Small intestine (tissue), 7 donors: ENCODE results near the gene RPL22. TPM values are rescaled to one million over a fixed set of nuclear protein-coding genes. Genes with fewer than 3 reads are reported as not detected.
A peak's percentile ranks its signal among the peaks of the same experiment; 100 is the strongest.

ENCODE experiments used
- DNase-seq, 2 donors: peaks; one replicate each; pipeline versions ENCODE4 v3.0.0 to v3.0.0-alpha.2; 2013
- FAIRE-seq: peaks from 2 replicates; lab custom pipeline; 2012; peaks lifted over from hg19 to GRCh38; lab: Jason Lieb, UNC
- H3K27ac ChIP-seq, 3 donors: one replicate each; pipeline ENCODE4 v1.5.1; 2013; ENCODE audit warnings: low read length in 2 of 3, mild to moderate bottlenecking in 2 of 3, control low read depth in 1 of 3, inconsistent platforms in 1 of 3, low read depth in 1 of 3, moderate library complexity in 1 of 3
- H3K27me3 ChIP-seq, 3 donors: one replicate each; pipeline ENCODE4 v1.6.1; 2013; ENCODE audit warnings: low read length in 3 of 3, inconsistent platforms in 1 of 3; ENCODE audit not compliant: control insufficient read depth in 3 of 3, insufficient read depth in 3 of 3
- H3K36me3 ChIP-seq, 3 donors: one replicate each; pipeline ENCODE4 v1.6.1; 2013; ENCODE audit warnings: low read length in 3 of 3, inconsistent platforms in 1 of 3, low read depth in 1 of 3, mild to moderate bottlenecking in 1 of 3, moderate library complexity in 1 of 3; ENCODE audit not compliant: control insufficient read depth in 3 of 3, insufficient read depth in 2 of 3
- H3K4me1 ChIP-seq, 3 donors: one replicate each; pipeline ENCODE4 v1.6.1; 2013; ENCODE audit warnings: low read length in 2 of 3, inconsistent platforms in 1 of 3, low read depth in 1 of 3, mild to moderate bottlenecking in 1 of 3, moderate library complexity in 1 of 3; ENCODE audit not compliant: control insufficient read depth in 3 of 3, insufficient read depth in 2 of 3
- H3K4me3 ChIP-seq, 3 donors: one replicate each; pipeline ENCODE4 v1.5.1; 2013; ENCODE audit warnings: low read length in 3 of 3, control low read depth in 1 of 3, inconsistent platforms in 1 of 3, low read depth in 1 of 3, mild to moderate bottlenecking in 1 of 3, moderate library complexity in 1 of 3
- H3K9me3 ChIP-seq, 2 donors: one replicate each; pipeline ENCODE4 v1.6.1; 2013; ENCODE audit warnings: low read depth in 1 of 2, low read length in 1 of 2; ENCODE audit not compliant: control insufficient read depth in 2 of 2, insufficient read depth in 1 of 2
- WGBS, 3 donors: extraction: QIAGEN DNeasy Blood & Tissue Kit; methylation state at CpG; one replicate each; pipeline ENCODE4 v1.1.7; 2013; 5-methylcytosine and 5-hydroxymethylcytosine counted together
- polyA plus RNA-seq, 4 donors: library from polyadenylated mRNA; stranded (reverse) in 3 of 4; unstranded in 1 of 4; fragments of 200-250 nt in 3 of 4; fragments of 120-200 nt in 1 of 4; gene quantifications; one replicate each; pipeline versions ENCODE4 v1.2.1 to v1.2.3, GENCODE V29; 2013
- donor health status: healthy with polysubstance abuse.
- donor health status: control.
- donor health status: control.
- donor health status: Bipolar disorder and iron deficiency.
- donor health status: healthy.

RPL22 gene
- polyA plus RNA-seq, 4 donors: 207 to 1,045 (median 359) TPM

DNA sequence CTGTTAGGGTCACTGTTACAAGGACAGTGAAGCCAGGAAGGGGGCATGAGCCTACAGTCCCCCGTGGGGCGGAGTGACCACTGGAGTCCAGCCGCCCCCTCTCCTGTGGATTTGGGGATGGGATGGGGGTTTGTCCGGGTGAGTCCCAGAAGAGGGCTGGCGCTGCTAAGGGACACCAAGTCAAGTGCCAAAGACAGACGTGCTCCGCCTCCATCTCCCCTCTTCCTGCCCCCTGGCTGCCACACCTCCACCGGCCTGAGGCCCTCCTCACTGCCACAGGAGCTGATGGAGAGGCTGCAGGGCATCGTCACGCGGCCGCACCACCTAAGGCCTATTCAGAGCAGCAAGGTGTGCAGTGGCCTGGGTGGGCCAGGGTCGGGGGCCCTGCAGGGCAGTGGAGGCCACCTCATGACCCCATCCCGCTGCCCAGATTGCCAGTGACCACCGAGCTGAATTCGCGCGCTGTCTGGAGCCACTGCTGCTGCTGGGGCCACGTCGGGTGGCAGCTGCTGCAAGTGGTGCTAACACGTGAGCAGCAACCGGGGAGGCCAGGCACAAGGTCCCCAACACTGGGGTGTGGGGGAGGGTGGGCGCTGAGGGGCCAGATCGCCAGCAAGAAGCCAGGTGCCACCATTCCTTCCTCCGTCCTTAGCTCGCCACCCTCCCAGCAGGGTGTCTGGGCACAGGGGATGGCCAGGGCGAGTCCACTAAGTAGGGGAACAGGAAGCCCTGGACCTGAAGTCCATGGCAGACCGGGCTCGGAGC, 11.4 kb upstream of the RPL22 start:
- no peak overlapping the region for H3K4me3 ChIP-seq
- no peak overlapping the region for H3K27ac ChIP-seq
- no peak for DNase-seq
- H3K9me3 ChIP-seq: no peaks in the 10 kb centered on the region
- FAIRE-seq: no peak
- peaks cover 0 to 54% (median 0%) of the 10 kb centered on the region in 3 donors for H3K36me3 ChIP-seq
- peaks cover 0 to 11% (median 0%) of the 10 kb centered on the region in 3 donors for H3K4me1 ChIP-seq
- H3K27me3 ChIP-seq: no peaks in the 10 kb centered on the region
- WGBS, 3 donors: 94 to 96% (median 95%) methylated on average over 26 to 29 of the region's 29 CpGs

DNA sequence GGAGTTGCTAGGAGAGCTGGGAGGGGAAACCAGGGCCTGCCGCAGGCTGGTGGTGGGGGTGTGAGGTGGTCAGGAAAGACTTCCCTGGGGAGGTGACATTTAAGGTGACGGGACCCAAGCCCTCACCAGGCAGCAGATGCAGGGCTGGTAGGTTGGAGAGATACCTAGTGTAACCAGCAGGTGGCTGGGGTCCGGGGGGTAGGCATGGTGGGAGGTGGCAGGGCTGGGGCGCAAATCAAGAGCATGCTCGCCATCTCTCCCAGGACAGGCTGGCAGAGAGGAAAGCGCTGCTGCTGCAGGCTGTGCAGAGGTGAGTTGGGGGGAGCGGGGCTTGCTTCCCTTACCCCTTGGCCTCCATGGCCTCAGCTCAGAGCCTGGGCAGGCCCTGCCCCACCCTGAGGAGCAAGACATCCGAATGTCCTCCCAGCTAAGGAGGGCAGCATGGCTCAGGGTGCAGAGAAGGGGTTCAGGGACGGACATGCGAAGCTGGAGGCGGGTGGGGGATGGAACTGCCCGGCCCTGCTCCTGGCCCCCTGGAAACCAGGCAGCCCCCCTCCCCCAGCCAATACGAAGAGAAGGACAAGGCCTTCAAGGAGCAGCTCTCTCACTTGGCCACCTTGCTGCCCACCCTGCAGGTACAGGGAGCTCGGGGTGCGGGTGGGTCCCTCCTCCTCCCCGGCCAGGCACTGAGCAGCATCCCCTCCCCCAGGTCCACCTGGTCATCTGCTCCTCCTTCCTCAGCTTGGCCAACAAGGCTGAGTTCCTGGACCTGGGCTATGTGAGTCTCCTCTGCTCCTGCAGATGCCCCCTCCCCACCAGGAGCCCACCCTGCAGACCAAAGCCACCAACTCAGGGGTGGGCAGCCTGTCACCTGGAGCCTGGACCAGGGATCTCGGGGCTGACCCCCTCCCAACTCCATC, 10.5 kb upstream of the RPL22 start:
- Histone ChIP-seq H3K27ac (no peak overlapping the region), H3K36me3 (peaks cover 0 to 50% (median 0%) of the 10 kb centered on the region in 3 donors), H3K4me1 (peaks cover 0 to 15% (median 1%) of the 10 kb centered on the region in 3 donors), H3K9me3 (no peaks in the 10 kb centered on the region), H3K4me3 (no peak overlapping the region), H3K27me3 (no peaks in the 10 kb centered on the region)
- 83 to 85% (median 85%) methylated on average over 14 to 17 of the region's 17 CpGs for WGBS, 3 donors
- DNase-seq (no peak), FAIRE-seq (no peak)

DNA sequence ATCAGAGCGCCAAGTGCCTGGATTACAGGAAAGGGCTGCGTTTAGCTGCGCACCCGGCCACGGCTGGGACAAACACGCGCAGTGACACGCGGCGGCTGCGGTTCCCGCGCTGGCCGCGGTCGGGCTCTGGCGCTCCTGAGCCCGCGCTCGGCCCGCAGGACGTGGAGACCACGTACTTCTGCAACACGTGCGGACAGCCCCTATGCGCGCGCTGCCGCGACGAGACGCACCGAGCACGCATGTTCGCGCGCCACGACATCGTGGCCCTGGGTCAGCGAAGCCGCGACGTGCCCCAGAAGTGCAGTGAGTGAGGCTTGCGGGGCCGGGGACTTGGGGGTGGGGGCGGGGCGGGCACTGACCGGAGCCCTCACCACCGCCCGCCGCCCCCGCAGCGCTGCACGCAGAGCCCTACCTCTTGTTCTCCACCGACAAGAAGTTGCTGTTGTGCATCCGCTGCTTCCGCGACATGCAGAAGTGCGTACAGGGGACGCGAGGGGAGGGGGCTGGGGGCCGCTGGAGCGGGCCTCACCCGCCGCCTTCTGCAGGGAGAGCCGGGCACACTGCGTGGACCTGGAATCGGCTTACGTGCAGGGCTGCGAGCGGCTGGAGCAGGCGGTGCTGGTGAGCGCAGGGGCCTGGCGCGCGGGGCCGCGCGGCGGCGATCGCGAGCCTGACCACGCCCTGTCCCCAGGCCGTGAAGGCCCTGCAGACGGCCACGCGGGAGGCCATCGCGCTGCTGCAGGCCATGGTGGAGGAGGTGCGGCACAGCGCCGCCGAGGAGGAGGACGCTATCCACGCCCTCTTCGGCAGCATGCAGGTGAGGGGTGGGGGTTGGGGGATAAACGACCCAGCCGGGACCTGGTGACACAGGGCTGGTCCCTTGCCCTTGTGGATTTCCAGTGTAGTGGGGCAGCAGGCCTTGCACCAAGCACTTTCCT, 9.6 kb upstream of the RPL22 start:
- 3 to 6% (median 3%) methylated on average over 92 to 99 of the region's 99 CpGs for WGBS, 3 donors
- FAIRE-seq: no peak
- Histone ChIP-seq H3K4me1 (peaks cover 0 to 20% (median 2%) of the 10 kb centered on the region in 3 donors), H3K36me3 (peaks cover 0 to 50% (median 0%) of the 10 kb centered on the region in 3 donors), H3K4me3 (peak overlapping the region in 2 of 3 donors; percentile 17 to 39), H3K9me3 (no peaks in the 10 kb centered on the region), H3K27me3 (no peaks in the 10 kb centered on the region), H3K27ac (no peak overlapping the region)
- peak; percentile 48 to 75 for DNase-seq

DNA sequence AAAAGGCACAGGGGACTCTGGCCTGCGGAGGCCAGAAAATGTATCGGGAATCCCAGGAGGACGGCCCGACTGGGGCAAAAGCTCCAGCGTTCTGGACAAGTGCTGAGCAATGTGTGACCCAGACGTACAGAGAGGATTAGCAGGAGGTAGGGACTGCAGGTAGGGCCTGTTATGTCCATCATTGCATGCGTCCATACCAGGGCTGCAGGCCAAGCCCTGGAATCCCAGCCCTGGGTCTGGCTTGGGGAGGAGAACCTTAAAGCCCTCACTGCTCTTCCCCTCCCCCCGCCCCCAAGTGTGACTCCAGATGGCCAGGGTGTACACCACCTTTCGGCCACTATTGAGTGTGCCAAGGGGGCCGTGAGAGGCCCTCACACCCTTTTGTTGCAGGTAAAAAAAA, 8.5 kb upstream of the RPL22 start:
- WGBS, 3 donors: 91 to 93% (median 92%) methylated on average over 10 of the region's 10 CpGs
- FAIRE-seq: no peak
- no peak overlapping the region for H3K27ac ChIP-seq

DNA sequence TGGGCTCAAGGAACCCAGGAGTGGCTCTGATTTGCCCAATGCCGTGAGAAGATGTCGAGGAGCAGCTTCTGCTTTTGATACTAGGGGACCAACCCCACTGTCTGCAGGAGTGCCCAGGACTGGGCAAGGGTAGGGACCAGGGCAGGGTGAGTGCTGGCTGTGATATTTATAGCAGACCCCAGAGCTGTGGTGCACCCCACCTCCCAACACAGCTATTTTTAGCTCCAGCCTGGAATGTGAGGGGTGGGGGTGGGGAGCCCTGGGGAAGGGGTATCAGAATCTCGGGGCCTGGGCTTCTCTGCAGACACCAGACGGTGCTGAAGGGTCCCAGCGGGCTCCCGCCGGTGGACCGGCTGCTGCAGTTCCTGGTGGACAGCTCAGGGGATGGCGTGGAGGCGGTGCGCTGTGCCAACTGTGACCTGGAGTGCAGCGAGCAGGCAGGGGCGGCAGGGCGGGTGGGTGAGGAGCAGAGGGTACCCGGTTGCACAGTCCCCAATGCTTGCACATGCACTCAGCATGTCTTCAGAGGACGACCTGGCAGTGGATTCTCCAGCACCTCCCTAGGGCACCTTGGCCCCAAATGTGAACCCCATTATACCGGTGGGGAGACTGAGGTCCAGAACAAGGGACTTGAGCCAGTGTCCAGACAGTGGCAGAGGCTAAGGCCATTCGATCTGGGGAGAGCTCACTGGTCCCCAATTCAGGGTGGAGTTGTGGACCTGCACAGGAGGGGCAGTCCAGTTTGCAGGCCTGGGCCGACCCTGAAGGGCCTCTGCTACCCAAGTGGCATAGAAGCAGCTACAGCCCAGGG, 7.9 kb upstream of the RPL22 start:
- 84 to 93% (median 90%) methylated on average over 18 to 19 of the region's 19 CpGs for WGBS, 3 donors
- FAIRE-seq (no peak), DNase-seq (no peak)
- H3K4me1 ChIP-seq: peaks cover 0 to 20% (median 2%) of the 10 kb centered on the region in 3 donors
- no peak overlapping the region for H3K27ac ChIP-seq
- H3K27me3 ChIP-seq: no peaks in the 10 kb centered on the region
- peak overlapping the region in 1 of 3 donors; percentile 63 for H3K4me3 ChIP-seq
- peaks cover 0 to 34% (median 0%) of the 10 kb centered on the region in 3 donors for H3K36me3 ChIP-seq
- H3K9me3 ChIP-seq: no peaks in the 10 kb centered on the region

More for the DNA sequence above, 8.5 kb upstream of the RPL22 start:
- peaks cover 0 to 40% (median 0%) of the 10 kb centered on the region in 3 donors for H3K36me3 ChIP-seq
- H3K4me3 ChIP-seq: no peak overlapping the region
- peaks cover 0 to 20% (median 2%) of the 10 kb centered on the region in 3 donors for H3K4me1 ChIP-seq
- no peaks in the 10 kb centered on the region for H3K9me3 ChIP-seq
- no peaks in the 10 kb centered on the region for H3K27me3 ChIP-seq
- no peak for DNase-seq

DNA sequence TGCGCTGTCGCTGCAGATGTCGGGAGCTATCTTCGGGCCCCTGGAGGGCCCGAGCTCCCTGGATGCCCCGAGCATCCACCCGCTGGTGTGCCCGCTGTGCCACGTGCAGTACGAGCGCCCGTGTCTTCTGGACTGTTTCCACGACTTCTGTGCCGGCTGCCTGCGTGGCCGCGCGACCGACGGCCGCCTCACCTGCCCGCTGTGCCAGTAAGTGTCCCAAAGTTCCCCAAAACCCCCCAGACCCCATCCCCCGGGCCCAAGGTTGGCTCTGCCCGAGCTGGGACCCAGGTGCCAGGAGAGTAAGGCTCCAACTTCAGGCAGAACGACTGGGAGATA, 7.1 kb upstream of the RPL22 start:
- Histone ChIP-seq H3K27ac (peak overlapping the region in 2 of 3 donors; percentile 72 to 84), H3K27me3 (no peaks in the 10 kb centered on the region), H3K4me3 (peak overlapping the region; percentile 56 to 66 (median 63)), H3K4me1 (peaks cover 0 to 20% (median 2%) of the 10 kb centered on the region in 3 donors), H3K9me3 (no peaks in the 10 kb centered on the region), H3K36me3 (peaks cover 0 to 26% (median 0%) of the 10 kb centered on the region in 3 donors)
- FAIRE-seq (no peak), DNase-seq (no peak)
- 26 to 52% (median 42%) methylated on average over 22 to 25 of the region's 25 CpGs for WGBS, 3 donors

DNA sequence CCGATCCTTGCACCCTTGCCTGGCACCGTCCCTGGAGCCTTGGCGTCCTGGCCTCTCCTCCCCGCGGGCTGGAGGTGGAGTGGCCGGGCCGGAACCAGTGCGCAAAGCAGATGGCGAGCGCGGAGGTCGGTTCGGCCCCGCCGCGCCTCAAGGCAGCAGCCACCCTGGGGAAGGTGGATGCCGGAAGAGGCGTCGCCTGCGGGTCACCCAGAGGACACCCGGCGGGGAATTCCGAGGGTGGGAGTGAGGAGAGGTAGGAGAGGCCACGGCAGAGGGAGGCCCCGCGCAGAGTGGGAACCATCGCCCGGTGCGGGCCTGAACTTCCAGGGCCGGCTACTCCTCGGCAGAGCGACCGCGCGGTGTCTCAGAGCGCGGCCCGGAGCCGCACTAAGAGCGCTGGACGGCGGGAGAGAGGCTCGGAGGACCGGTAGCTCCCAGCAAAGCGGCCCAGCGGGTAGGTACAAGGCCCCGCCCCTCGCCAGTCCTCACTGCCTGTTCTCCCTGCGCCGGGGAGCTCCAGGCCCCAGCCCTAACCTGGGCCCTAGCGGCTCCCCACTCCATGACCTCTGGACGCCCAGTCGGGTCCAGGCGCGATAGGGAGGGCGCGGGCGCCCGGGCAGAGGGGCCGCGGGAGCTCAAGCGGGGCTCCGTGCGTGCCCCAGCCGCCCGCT, 6.6 kb upstream of the RPL22 start, which contains the start of gene RNF207:
TSS of gene RNF207 (plus strand) at position 271 of the 671 bp plus-strand sequence. CDS start 417 bp downstream, outside the sequence.
- Histone ChIP-seq H3K36me3 (peaks cover 0 to 21% (median 0%) of the 10 kb centered on the region in 3 donors), H3K4me1 (peaks cover 0 to 20% (median 2%) of the 10 kb centered on the region in 3 donors), H3K27ac (peak within 1 kb of the TSS; percentile 72 to 84 (median 84)), H3K9me3 (no peaks in the 10 kb centered on the region), H3K4me3 (peak within 1 kb of the TSS; percentile 56 to 66 (median 63)), H3K27me3 (no peaks in the 10 kb centered on the region)
- DNase-seq (peak; percentile 82 to 91), FAIRE-seq (no peak)
- 0 to 3% (median 2%) methylated on average over 43 to 66 of the region's 66 CpGs for WGBS, 3 donors
